ENCODE data around the gene FOXRED1. TPM values are rescaled to one million over a fixed set of nuclear protein-coding genes. Genes with fewer than 3 reads are reported as not detected.

Gene FOXRED1
- total RNA-seq (2021; ENCODE audit: unreplicated experiment), result 44.8 TPM
- polyA plus RNA-seq (2012; ENCODE audit: insufficient read length), result 30.2 TPM
- Bru-seq, nascent RNA, result percentile 86 among the genes with signal in this experiment
- percentile 95 among the genes with signal in this experiment for BruChase-seq, experiment 1, labeled RNA remaining after a 2-hour chase
- BruChase-seq, experiment 2, labeled RNA remaining after a 6-hour chase, result percentile 89 among the genes with signal in this experiment
- long read RNA-seq, transcript FOXRED1-201 (11 exons, 1,970 nt), result major isoform, 29 of 60 reads
- long read RNA-seq, partial matches to known transcripts, result 0 of 60 reads
- long read RNA-seq, other reads (novel, unspliced or antisense), result 30 of 60 reads

- H3K9me3 ChIP-seq (ENCODE audit: control insufficient read depth, insufficient read depth, low read depth, low read length), result no peaks in the 10 kb centered on the region
- H3K27ac ChIP-seq (ENCODE audit: low read length), result peak within 1 kb of the TSS; percentile 97
- TF ChIP-seq, protein P1, sequence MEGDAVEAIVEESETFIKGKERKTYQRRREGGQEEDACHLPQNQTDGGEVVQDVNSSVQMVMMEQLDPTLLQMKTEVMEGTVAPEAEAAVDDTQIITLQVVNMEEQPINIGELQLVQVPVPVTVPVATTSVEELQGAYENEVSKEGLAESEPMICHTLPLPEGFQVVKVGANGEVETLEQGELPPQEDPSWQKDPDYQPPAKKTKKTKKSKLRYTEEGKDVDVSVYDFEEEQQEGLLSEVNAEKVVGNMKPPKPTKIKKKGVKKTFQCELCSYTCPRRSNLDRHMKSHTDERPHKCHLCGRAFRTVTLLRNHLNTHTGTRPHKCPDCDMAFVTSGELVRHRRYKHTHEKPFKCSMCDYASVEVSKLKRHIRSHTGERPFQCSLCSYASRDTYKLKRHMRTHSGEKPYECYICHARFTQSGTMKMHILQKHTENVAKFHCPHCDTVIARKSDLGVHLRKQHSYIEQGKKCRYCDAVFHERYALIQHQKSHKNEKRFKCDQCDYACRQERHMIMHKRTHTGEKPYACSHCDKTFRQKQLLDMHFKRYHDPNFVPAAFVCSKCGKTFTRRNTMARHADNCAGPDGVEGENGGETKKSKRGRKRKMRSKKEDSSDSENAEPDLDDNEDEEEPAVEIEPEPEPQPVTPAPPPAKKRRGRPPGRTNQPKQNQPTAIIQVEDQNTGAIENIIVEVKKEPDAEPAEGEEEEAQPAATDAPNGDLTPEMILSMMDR (IDR thresholded peaks at IDR 0.05), result no peak
- TF ChIP-seq SIN3A (IDR thresholded peaks at IDR 0.05; ENCODE audit: borderline replicate concordance, insufficient read depth, low read depth, low read length), result peak; percentile 45; the same call in 1 of the 2 replicates
- peak; percentile 95 for TF ChIP-seq POLR2AphosphoS5 (IDR thresholded peaks at IDR 0.05; ENCODE audit: low read depth, low read length)
- 0 out of 2 replicates have a peak, but pooled peaks have one; percentile 39 for TF ChIP-seq TCF7L2 (IDR thresholded peaks at IDR 0.05; ENCODE audit: low read depth, low read length)
- peak in 1 of 2 experiments; percentile 44; a peak in 1 of 4 replicates for TF ChIP-seq REST (IDR thresholded peaks at IDR 0.05; ENCODE audit: insufficient read depth in 1 of 2, low read depth in 2 of 2, low read length in 1 of 2)
- H3K36me3 ChIP-seq (ENCODE audit: control insufficient read depth, insufficient read depth, low read length), result peaks cover 31% of the 10 kb centered on the region
- H3K4me3 ChIP-seq (ENCODE audit: low read depth in 2 of 2, low read length in 2 of 2), result peak within 1 kb of the TSS; percentile 91 to 95
- in situ Hi-C loops (cut with HindIII; ENCODE audit: low pct_unique_long_range_greater_than_20kb, low sequenced_read_pairs) (no loop called here), intact Hi-C loops (cut with micrococcal nuclease; ENCODE audit: unreplicated experiment) (no loop called here)
- TSS peak; percentile 87 for BruUV-seq (replicated peaks)
- ChIA-PET POLR2A (interaction anchor here (0.6 kb wide), 2 partner anchors 55 to 263 kb away, joined by 3 to 4 read pairs; no protein-coding TSS in a partner anchor), CTCF (interaction anchor here (0.6 kb wide), 1 partner anchor 854 kb away, joined by 4 read pairs; no protein-coding TSS in a partner anchor)
- ATAC-seq (peak; percentile 99), DNase-seq (ENCODE audit: low read depth, low spot score) (peak; percentile 92)
- no peaks in the 10 kb centered on the region for H3K27me3 ChIP-seq (ENCODE audit: control insufficient read depth, insufficient read depth, low read length)
- peaks cover 8% of the 10 kb centered on the region for H3K4me1 ChIP-seq (ENCODE audit: control insufficient read depth, insufficient read depth, low read length)
Measured at GRCh38 chr11:126268708-126269579, at the start of gene FOXRED1, which contains the start of gene SRPRA. Gene FOXRED1 (plus strand): TSS chr11:126269154. CDS start chr11:126269207, 53 bp downstream. Gene SRPRA (minus strand): TSS chr11:126268895. CDS start chr11:126268804, 91 bp downstream.

- intact Hi-C loops (cut with micrococcal nuclease; ENCODE audit: unreplicated experiment), result no loop called here
- DNase-seq (ENCODE audit: low read depth, low spot score) (no peak), ATAC-seq (no peak)
- no peak overlapping the region for H3K27ac ChIP-seq (ENCODE audit: low read length)
- POLR2A ChIA-PET, result interaction anchor here (0.7 kb wide), 1 partner anchor 302 kb away, joined by 4 read pairs; no protein-coding TSS in a partner anchor
- in situ Hi-C loops (cut with HindIII; ENCODE audit: low pct_unique_long_range_greater_than_20kb, low sequenced_read_pairs), result loop anchor here (25.0 kb wide), 1 partner anchor 282 kb away; the partner anchor contains the start of gene VSIG10L2
- no peaks in the 10 kb centered on the region for H3K36me3 ChIP-seq (ENCODE audit: control insufficient read depth, insufficient read depth, low read length)
- TF ChIP-seq POLR2AphosphoS5 (IDR thresholded peaks at IDR 0.05; ENCODE audit: low read depth, low read length) (no peak), SIN3A (IDR thresholded peaks at IDR 0.05; ENCODE audit: borderline replicate concordance, insufficient read depth, low read depth, low read length) (no peak), TCF7L2 (IDR thresholded peaks at IDR 0.05; ENCODE audit: low read depth, low read length) (no peak), REST (IDR thresholded peaks at IDR 0.05; ENCODE audit: insufficient read depth in 1 of 2, low read depth in 2 of 2, low read length in 1 of 2) (no peak)
- TF ChIP-seq, protein P1 (IDR thresholded peaks at IDR 0.05), result no peak
- no peak overlapping the region for H3K4me3 ChIP-seq (ENCODE audit: low read depth in 2 of 2, low read length in 2 of 2)
- no peaks in the 10 kb centered on the region for H3K27me3 ChIP-seq (ENCODE audit: control insufficient read depth, insufficient read depth, low read length)
- no peaks in the 10 kb centered on the region for H3K9me3 ChIP-seq (ENCODE audit: control insufficient read depth, insufficient read depth, low read depth, low read length)
- BruUV-seq (replicated peaks), result no TSS peak
- H3K4me1 ChIP-seq (ENCODE audit: control insufficient read depth, insufficient read depth, low read length), result peaks cover 8% of the 10 kb centered on the region
- CTCF ChIA-PET, result no interaction called here
Measured at GRCh38 chr11:126219547-126219946, 49.4 kb upstream of the FOXRED1 start.

Data from Panc1 (cell line).